Neural cell (in vitro differentiated cells): ENCODE data around the gene FAM219A. TPM values are rescaled to one million over a fixed set of nuclear protein-coding genes. Genes with fewer than 3 reads are reported as not detected.
"Not testable (repeated sequence)": the region's sequence is repeated elsewhere in the genome, so short reads cannot be mapped to it uniquely, and the experiment has no call there.

Source experiments
- H2AFZ ChIP-seq: fragments of 200-600, 300-800 bp; sonication (generic), shearing (Covaris generic); 2 replicates; pipeline ENCODE4 v1.6.0; 2014; ENCODE audit warnings: low read depth, mild to moderate bottlenecking, antibody characterized with exemption, low read length, moderate library complexity
- H3F3A ChIP-seq: fragments of 200-600 bp; shearing (Covaris generic); 2 replicates; pipeline ENCODE4 v1.6.1; 2016; ENCODE audit warnings: mild to moderate bottlenecking, moderate library complexity, mixed read lengths, antibody characterized with exemption, low read length; ENCODE audit not compliant: insufficient read depth, poor library complexity, severe bottlenecking
- H3K27ac ChIP-seq: fragments of 200-600, 300-800 bp; sonication (generic), shearing (Covaris generic); 2 replicates; pipeline ENCODE4 v1.5.1; 2014; ENCODE audit warnings: mild to moderate bottlenecking, low read length, moderate library complexity
- H3K27me3 ChIP-seq: fragments of 300-800, 200-600 bp; sonication (generic), shearing (Covaris generic); 2 replicates; pipeline ENCODE4 v1.6.0; 2014; ENCODE audit warnings: mild to moderate bottlenecking, low read depth, low read length, moderate library complexity; ENCODE audit not compliant: insufficient read depth
- H3K36me3 ChIP-seq: fragments of 300-800, 200-600 bp; sonication (generic), shearing (Covaris generic); 2 replicates; pipeline ENCODE4 v1.5.1; 2014; ENCODE audit warnings: mild to moderate bottlenecking, antibody characterized with exemption, low read length, moderate library complexity; ENCODE audit not compliant: insufficient read depth
- H3K4me2 ChIP-seq: fragments of 300-800, 200-600 bp; sonication (generic), shearing (Covaris generic); 2 replicates; pipeline ENCODE4 v1.6.0; 2014; ENCODE audit warnings: mild to moderate bottlenecking, low read length
- H3K4me3 ChIP-seq: fragments of 300-800, 200-600 bp; sonication (generic), shearing (Covaris generic); 2 replicates; pipeline ENCODE4 v1.5.1; 2014; ENCODE audit warnings: mild to moderate bottlenecking, low read length, moderate library complexity
- H3K79me2 ChIP-seq: fragments of 200-600 bp; shearing (Covaris generic); replicated peaks from 2 replicates; pipeline ENCODE4 v1.6.0; 2014; ENCODE audit warnings: mild to moderate bottlenecking, low read length, moderate library complexity; ENCODE audit not compliant: insufficient read depth
- H3K9ac ChIP-seq: fragments of 300-800, 200-600 bp; sonication (generic), shearing (Covaris generic); 2 replicates; pipeline ENCODE4 v1.6.1; 2016; ENCODE audit warnings: mild to moderate bottlenecking, low read length, mixed read lengths
- H3K9me2 ChIP-seq: fragments of 200-600 bp; shearing (Covaris generic); 2 replicates; pipeline ENCODE4 v1.6.1; 2016; ENCODE audit warnings: mild to moderate bottlenecking, low read length, mixed read lengths; ENCODE audit not compliant: insufficient read depth
- H3K9me3 ChIP-seq: fragments of 200-600, 300-800 bp; sonication (generic), shearing (Covaris generic); 2 replicates; pipeline ENCODE4 v1.6.1; 2016; ENCODE audit warnings: mild to moderate bottlenecking, mixed run types, low read length, moderate library complexity, mixed read lengths
- H4K20me1 ChIP-seq: fragments of 200-600 bp; shearing (Covaris generic); 2 replicates; pipeline ENCODE4 v1.6.1; 2016; ENCODE audit warnings: mild to moderate bottlenecking, mixed run types; ENCODE audit not compliant: insufficient read depth
- EP300 ChIP-seq: fragments of 450-650 bp; conservative IDR thresholded peaks from 2 replicates; pipeline ENCODE4 v1.6.1; 2014; ENCODE audit warnings: antibody characterized with exemption, mild to moderate bottlenecking, moderate library complexity; ENCODE audit not compliant: poor library complexity, severe bottlenecking
- EZH2 ChIP-seq: fragments of 200-600, 300-800 bp; shearing (Covaris generic), sonication (generic); IDR thresholded peaks from 2 replicates; pipeline ENCODE4 v1.6.1; 2014; ENCODE audit warnings: antibody characterized with exemption, low read length, borderline replicate concordance, mild to moderate bottlenecking; ENCODE audit not compliant: insufficient read depth, poor library complexity, severe bottlenecking
- MXI1 ChIP-seq: fragments of 450-650 bp; conservative IDR thresholded peaks from 2 replicates; pipeline ENCODE4 v1.6.1; 2014; ENCODE audit warnings: antibody characterized with exemption, mild to moderate bottlenecking; ENCODE audit not compliant: poor library complexity, severe bottlenecking
- POLR2AphosphoS5 ChIP-seq: IDR thresholded peaks from 2 replicates; pipeline ENCODE4 v1.6.1; 2012
- RAD21 ChIP-seq: fragments of 450-650 bp; conservative IDR thresholded peaks from 2 replicates; pipeline ENCODE4 v1.6.1; 2014; ENCODE audit warnings: antibody characterized with exemption, mild to moderate bottlenecking, moderate library complexity
- SMC3 ChIP-seq: fragments of 450-650 bp; conservative IDR thresholded peaks from 2 replicates; pipeline ENCODE4 v1.6.1; 2014; ENCODE audit warnings: antibody characterized with exemption, mild to moderate bottlenecking, moderate library complexity; ENCODE audit not compliant: poor library complexity
- TAF1 ChIP-seq: IDR thresholded peaks from 2 replicates; pipeline ENCODE4 v1.6.1; 2012; ENCODE audit warnings: low read depth
- polyA plus RNA-seq: library from polyadenylated mRNA; depleted of rRNA; stranded (reverse); fragments of >200 nt; gene quantifications from 2 replicates; pipeline ENCODE4 v1.2.3, GENCODE V29; 2014
- TF ChIP-seq, protein P1 (sequence below): IDR thresholded peaks from 2 replicates; pipeline ENCODE4 v1.6.1; 2012; ENCODE audit warnings: borderline replicate concordance
- TF ChIP-seq, protein P2 (sequence below): fragments of 450-650 bp; IDR thresholded peaks from 2 replicates; pipeline ENCODE4 v1.5.1; 2014; ENCODE audit warnings: antibody characterized with exemption, mild to moderate bottlenecking, moderate library complexity; ENCODE audit not compliant: poor library complexity, severe bottlenecking

The FAM219A gene
- polyA plus RNA-seq, 1 donor from 2014 or later: 56.6 TPM

DNA sequence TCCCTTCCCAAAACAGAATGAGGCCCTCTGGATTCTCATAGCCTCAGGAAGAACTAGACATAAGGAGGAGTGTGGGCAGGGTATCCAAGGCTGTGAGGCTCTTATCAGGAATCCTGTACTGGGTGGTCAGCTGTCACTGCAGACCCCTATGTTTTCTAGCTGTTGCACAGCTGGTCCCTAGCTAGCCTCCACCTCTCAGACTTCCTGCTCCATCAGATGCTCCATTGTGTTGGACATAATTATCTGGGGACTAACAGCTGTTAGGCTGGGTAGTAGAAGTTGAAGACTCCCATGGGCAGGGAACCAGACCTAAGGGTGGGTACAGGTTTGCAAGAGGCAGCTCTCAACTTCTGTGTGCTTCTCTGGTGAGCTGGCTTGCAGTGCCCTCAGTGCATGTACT, 18.4 kb downstream of the FAM219A start:
- Histone ChIP-seq H3K9me2 (no peaks in the 10 kb centered on the region), H3K4me3 (no peak overlapping the region), H3K9me3 (no peaks in the 10 kb centered on the region), H3K27me3 (no peaks in the 10 kb centered on the region), H3K4me2 (no peak overlapping the region), H4K20me1 (no peaks in the 10 kb centered on the region), H2AFZ (no peak overlapping the region), H3K27ac (no peak overlapping the region), H3K79me2 (no peaks in the 10 kb centered on the region), H3K9ac (no peak overlapping the region), H3K36me3 (peaks cover 4% of the 10 kb centered on the region), H3F3A (no peaks in the 10 kb centered on the region)
- no peak for TF ChIP-seq POLR2AphosphoS5
- no peak for TF ChIP-seq EZH2
- TF ChIP-seq MXI1: no peak
- TF ChIP-seq, protein P1, sequence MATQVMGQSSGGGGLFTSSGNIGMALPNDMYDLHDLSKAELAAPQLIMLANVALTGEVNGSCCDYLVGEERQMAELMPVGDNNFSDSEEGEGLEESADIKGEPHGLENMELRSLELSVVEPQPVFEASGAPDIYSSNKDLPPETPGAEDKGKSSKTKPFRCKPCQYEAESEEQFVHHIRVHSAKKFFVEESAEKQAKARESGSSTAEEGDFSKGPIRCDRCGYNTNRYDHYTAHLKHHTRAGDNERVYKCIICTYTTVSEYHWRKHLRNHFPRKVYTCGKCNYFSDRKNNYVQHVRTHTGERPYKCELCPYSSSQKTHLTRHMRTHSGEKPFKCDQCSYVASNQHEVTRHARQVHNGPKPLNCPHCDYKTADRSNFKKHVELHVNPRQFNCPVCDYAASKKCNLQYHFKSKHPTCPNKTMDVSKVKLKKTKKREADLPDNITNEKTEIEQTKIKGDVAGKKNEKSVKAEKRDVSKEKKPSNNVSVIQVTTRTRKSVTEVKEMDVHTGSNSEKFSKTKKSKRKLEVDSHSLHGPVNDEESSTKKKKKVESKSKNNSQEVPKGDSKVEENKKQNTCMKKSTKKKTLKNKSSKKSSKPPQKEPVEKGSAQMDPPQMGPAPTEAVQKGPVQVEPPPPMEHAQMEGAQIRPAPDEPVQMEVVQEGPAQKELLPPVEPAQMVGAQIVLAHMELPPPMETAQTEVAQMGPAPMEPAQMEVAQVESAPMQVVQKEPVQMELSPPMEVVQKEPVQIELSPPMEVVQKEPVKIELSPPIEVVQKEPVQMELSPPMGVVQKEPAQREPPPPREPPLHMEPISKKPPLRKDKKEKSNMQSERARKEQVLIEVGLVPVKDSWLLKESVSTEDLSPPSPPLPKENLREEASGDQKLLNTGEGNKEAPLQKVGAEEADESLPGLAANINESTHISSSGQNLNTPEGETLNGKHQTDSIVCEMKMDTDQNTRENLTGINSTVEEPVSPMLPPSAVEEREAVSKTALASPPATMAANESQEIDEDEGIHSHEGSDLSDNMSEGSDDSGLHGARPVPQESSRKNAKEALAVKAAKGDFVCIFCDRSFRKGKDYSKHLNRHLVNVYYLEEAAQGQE: no peak
- no peak for TF ChIP-seq SMC3
- TF ChIP-seq TAF1: no peak
- TF ChIP-seq EP300: no peak
- TF ChIP-seq, protein P2, sequence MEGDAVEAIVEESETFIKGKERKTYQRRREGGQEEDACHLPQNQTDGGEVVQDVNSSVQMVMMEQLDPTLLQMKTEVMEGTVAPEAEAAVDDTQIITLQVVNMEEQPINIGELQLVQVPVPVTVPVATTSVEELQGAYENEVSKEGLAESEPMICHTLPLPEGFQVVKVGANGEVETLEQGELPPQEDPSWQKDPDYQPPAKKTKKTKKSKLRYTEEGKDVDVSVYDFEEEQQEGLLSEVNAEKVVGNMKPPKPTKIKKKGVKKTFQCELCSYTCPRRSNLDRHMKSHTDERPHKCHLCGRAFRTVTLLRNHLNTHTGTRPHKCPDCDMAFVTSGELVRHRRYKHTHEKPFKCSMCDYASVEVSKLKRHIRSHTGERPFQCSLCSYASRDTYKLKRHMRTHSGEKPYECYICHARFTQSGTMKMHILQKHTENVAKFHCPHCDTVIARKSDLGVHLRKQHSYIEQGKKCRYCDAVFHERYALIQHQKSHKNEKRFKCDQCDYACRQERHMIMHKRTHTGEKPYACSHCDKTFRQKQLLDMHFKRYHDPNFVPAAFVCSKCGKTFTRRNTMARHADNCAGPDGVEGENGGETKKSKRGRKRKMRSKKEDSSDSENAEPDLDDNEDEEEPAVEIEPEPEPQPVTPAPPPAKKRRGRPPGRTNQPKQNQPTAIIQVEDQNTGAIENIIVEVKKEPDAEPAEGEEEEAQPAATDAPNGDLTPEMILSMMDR: no peak
- no peak for TF ChIP-seq RAD21

DNA sequence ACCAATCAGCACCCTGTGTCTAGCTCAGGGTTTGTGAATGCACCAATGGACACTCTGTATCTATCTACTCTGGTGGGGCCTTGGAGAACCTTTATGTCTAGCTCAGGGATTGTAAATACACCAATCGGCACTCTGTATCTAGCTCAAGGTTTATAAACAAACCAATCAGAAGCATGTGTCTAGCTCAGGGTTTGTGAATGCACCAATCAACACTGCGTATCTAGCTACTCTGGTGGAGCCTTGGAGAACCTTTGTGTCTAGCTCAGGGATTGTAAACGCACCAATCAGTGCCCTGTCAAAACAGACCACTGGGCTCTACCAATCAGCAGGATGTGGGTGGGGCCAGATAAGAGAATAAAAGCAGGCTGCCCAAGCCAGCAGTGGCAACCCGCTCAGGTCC, 19.9 kb downstream of the FAM219A start:
- not testable (repeated sequence) for H4K20me1 ChIP-seq

DNA sequence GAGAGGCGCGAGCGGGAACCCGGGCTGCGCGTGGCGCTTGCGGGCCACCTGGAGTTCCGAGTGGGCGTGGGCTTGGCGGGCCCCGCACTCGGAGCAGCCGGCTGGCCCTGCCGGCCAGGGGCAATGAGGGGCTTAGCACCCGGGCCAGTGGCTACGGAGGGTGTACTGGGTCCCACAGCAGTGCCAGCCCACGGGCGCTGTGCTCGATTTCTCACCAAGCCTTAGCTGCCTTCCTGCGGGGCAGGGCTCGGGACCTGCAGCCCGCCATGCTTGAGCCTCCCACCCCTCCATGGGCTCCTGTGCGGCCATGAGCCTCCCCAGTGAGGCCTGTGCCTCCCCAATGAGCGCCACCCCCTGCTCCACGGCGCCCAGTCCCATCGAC, 20.5 kb downstream of the FAM219A start:
- H3F3A ChIP-seq, H3K9me3 ChIP-seq, H2AFZ ChIP-seq, H3K9me2 ChIP-seq, H4K20me1 ChIP-seq, H3K27ac ChIP-seq, H3K4me3 ChIP-seq, H3K79me2 ChIP-seq, H3K36me3 ChIP-seq, H3K27me3 ChIP-seq, H3K9ac ChIP-seq, H3K4me2 ChIP-seq: not testable (repeated sequence)

More for the DNA sequence above, 19.9 kb downstream of the FAM219A start:
- not testable (repeated sequence) for H3K79me2 ChIP-seq, H3K36me3 ChIP-seq, H3F3A ChIP-seq, H2AFZ ChIP-seq, H3K9me3 ChIP-seq, H3K27me3 ChIP-seq, H3K4me3 ChIP-seq, H3K9ac ChIP-seq, H3K4me2 ChIP-seq, H3K9me2 ChIP-seq, H3K27ac ChIP-seq
